ENCODE measurements around the gene CUL4A.

The CUL4A gene

GRCh38 chr13:113208421-113209335 lies 735 bp upstream of the CUL4A start, which contains the start of gene PCID2:
TSS of gene PCID2 (minus strand) at chr13:113208669. CDS start at chr13:113208634, 35 bp downstream.
- peak; percentile 74 for DNase-seq (ENCODE audit: insufficient read length, low spot score)
- FAIRE-seq = no peak
- TF ChIP-seq, protein P1, sequence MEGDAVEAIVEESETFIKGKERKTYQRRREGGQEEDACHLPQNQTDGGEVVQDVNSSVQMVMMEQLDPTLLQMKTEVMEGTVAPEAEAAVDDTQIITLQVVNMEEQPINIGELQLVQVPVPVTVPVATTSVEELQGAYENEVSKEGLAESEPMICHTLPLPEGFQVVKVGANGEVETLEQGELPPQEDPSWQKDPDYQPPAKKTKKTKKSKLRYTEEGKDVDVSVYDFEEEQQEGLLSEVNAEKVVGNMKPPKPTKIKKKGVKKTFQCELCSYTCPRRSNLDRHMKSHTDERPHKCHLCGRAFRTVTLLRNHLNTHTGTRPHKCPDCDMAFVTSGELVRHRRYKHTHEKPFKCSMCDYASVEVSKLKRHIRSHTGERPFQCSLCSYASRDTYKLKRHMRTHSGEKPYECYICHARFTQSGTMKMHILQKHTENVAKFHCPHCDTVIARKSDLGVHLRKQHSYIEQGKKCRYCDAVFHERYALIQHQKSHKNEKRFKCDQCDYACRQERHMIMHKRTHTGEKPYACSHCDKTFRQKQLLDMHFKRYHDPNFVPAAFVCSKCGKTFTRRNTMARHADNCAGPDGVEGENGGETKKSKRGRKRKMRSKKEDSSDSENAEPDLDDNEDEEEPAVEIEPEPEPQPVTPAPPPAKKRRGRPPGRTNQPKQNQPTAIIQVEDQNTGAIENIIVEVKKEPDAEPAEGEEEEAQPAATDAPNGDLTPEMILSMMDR (IDR thresholded peaks at IDR 0.05; ENCODE audit: insufficient read depth, missing control alignments) = no peak

DNA sequence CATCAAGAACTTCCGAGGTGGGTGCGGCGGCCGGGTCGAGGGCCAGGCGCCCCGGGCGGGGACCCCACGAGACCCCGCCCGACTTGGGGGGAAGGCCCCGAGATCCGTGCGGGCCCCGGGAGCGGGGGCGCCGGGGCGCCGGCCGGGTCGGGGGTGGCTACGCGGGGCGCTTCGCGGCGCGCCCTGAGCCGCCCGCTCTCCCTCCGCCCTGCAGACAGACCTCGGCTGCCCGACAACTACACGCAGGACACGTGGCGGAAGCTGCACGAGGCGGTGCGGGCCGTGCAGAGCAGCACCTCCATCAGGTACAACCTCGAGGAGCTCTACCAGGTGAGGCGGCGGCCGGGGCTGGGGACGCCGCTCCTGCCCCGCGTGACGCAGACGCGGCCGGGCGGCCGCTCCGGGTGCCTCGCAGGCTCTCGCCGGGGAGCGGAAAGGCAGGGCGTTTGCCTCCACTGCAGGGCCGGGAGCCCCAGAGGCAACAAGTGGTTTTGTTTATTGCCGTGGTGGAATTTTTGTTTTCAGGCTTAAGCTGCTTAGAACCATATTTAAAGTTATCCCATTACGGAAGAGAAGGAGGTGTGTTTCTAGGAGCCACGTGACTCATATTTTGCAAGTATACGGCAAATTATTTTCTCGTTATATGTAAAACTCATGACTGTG lies 477 bp downstream of the CUL4A start:
- no peak for FAIRE-seq
- no peak for DNase-seq (ENCODE audit: insufficient read length, low spot score)
- TF ChIP-seq, protein P1 (IDR thresholded peaks at IDR 0.05; ENCODE audit: insufficient read depth, missing control alignments) = no peak

- DNase-seq (ENCODE audit: insufficient read length, low spot score) = no peak
- FAIRE-seq = peak; percentile 41
- TF ChIP-seq, protein P1 (IDR thresholded peaks at IDR 0.05; ENCODE audit: insufficient read depth, missing control alignments) = no peak
Measured at GRCh38 chr13:113210833-113211232, 1.4 kb downstream of the CUL4A start.

DNA sequence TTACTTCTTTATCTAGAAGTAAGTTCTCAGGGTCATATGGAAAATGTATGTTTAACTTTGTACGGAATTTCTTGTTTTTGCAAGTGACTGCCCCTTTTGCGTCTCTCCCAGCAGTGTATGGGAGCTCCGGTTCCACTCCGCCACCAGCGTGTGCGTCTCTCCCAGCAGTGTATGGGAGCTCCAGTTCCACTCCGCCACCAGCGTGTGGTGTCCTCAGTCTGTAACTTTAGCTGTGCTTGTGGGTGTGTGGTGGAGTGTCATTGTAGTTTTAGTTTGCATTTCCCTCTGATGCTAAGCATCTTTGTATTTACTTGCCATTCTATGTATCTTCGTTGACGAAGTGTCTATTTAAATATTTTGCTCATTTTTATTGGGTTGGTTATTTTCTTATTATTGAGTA lies 2.4 kb downstream of the CUL4A start:
- TF ChIP-seq, protein P1 (IDR thresholded peaks at IDR 0.05; ENCODE audit: insufficient read depth, missing control alignments) = no peak
- FAIRE-seq = no peak
- no peak for DNase-seq (ENCODE audit: insufficient read length, low spot score)

DNA sequence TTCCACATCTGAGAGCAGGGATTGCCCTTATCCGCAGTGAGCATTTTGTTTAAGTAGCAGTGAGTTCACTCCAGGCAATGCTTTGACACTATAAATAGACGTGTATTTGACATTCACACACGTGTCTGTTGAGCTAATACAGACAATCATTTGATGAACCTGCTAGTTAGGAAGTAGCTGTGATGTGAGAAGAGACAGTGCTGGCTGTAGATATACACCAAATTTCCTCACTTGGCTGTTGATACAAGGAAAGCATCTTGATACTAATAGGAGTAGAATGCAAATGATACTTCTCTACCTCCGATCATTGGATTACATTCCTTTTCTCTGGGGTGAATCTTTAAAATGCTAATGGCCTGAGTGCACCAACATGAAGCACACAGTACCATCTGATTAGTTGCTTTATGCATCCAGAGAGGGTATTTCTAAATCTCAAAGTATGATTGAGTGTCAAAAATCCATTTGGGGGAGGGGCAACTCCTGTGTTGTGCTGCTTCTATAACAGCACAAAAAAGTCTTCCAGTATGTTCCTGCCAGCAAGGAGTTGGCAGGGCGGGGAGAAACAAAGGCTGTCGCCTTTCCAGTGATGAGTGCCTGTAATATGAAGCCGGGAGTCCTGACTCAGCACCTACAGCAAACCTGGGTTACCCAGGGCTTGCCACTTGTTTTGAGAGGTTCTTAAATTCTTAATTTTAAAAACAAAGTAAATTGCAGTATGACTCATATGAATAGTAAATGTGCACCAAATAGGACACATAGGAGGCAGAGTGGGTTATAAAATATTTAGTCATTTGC lies 7.0 kb downstream of the CUL4A start:
- FAIRE-seq = no peak
- TF ChIP-seq, protein P1 (IDR thresholded peaks at IDR 0.05; ENCODE audit: insufficient read depth, missing control alignments) = no peak
- no peak for DNase-seq (ENCODE audit: insufficient read length, low spot score)

GRCh38 chr13:113218586-113218985 lies 9.2 kb downstream of the CUL4A start:
- FAIRE-seq (no peak), DNase-seq (ENCODE audit: insufficient read length, low spot score) (no peak)
- TF ChIP-seq, protein P1 (IDR thresholded peaks at IDR 0.05; ENCODE audit: insufficient read depth, missing control alignments) = no peak

Data from D721Med (cell line).